ENCODE results near the gene AHSA1.

GRCh38 chr14:77416836-77417235 is 41.1 kb upstream of the AHSA1 start:
- no peak for TF ChIP-seq NR3C1 (IDR thresholded peaks at IDR 0.05)
- no peak for TF ChIP-seq EP300 (IDR thresholded peaks at IDR 0.05)
